Chondrocyte (in vitro differentiated cells): ENCODE results near the gene CD79B. TPM values are rescaled to one million over a fixed set of nuclear protein-coding genes. Genes with fewer than 3 reads are reported as not detected.
"Not testable (repeated sequence)": the region's sequence is repeated elsewhere in the genome, so short reads cannot be mapped to it uniquely, and the experiment has no call there.

ENCODE experiments used
- DNase-seq: peaks from one replicate; pipeline ENCODE4 v3.0.0; 2021; ENCODE audit warnings: mixed read lengths, low spot score
- H3K27ac Mint-ChIP-seq: one replicate; pipeline ENCODE4 v1.8.0; 2021; ENCODE audit warnings: mild to moderate bottlenecking, moderate library complexity, mixed read lengths; ENCODE audit not compliant: unreplicated experiment
- H3K27me3 Mint-ChIP-seq: 2 replicates; pipeline ENCODE4 v1.8.0; 2021; ENCODE audit warnings: low read depth, mixed read lengths
- H3K36me3 Mint-ChIP-seq: 2 replicates; pipeline ENCODE4 v1.8.0; 2021; ENCODE audit warnings: low read depth, mixed read lengths
- H3K4me1 Mint-ChIP-seq: 2 replicates; pipeline ENCODE4 v1.8.0; 2021; ENCODE audit warnings: low read depth, mild to moderate bottlenecking, mixed read lengths
- H3K4me3 Mint-ChIP-seq: one replicate; pipeline ENCODE4 v1.8.0; 2021; ENCODE audit warnings: mild to moderate bottlenecking, moderate library complexity, mixed read lengths; ENCODE audit not compliant: unreplicated experiment
- H3K9me3 Mint-ChIP-seq: 2 replicates; pipeline ENCODE4 v1.8.0; 2021; ENCODE audit warnings: low read depth, mixed read lengths
- CTCF ChIP-seq: fragments of 200-600 bp; sonication (generic); IDR thresholded peaks from 2 replicates; pipeline ENCODE4 v1.5.0; 2021; ENCODE audit warnings: antibody characterized with exemption, mild to moderate bottlenecking, moderate library complexity
- total RNA-seq: library from RNA; stranded (reverse); gene quantifications from 3 replicates; pipeline ENCODE4 v1.2.1, GENCODE V29; 2021

The CD79B gene
- total RNA-seq, 1 donor from 2014 or later: not detected

- Mint-ChIP-seq H3K36me3 (no peaks in the 10 kb centered on the region), H3K4me1 (no peaks in the 10 kb centered on the region), H3K4me3 (no peak overlapping the region), H3K27me3 (peaks cover 51% of the 10 kb centered on the region), H3K9me3 (no peaks in the 10 kb centered on the region), H3K27ac (no peak overlapping the region)
- DNase-seq: peak; percentile 29
- TF ChIP-seq CTCF: peak; percentile 88
Observed at GRCh38 chr17:63911657-63912100, 20.5 kb downstream of the CD79B start.

GRCh38 chr17:63911041-63911635 is 21.0 kb downstream of the CD79B start, which contains the start of gene CSHL1:
Gene CSHL1, minus strand, starts transcription at chr17:63911258. Its CDS starts 62 bp downstream, at chr17:63911196.
- no peak within 1 kb of the TSS for H3K4me3 Mint-ChIP-seq

GRCh38 chr17:63910096-63910495 is 22.0 kb downstream of the CD79B start:
- Mint-ChIP-seq H3K36me3 (no peaks in the 10 kb centered on the region), H3K4me1 (no peaks in the 10 kb centered on the region), H3K27me3 (peaks cover 40% of the 10 kb centered on the region), H3K9me3 (no peaks in the 10 kb centered on the region), H3K27ac (no peak overlapping the region), H3K4me3 (no peak overlapping the region)
- DNase-seq: peak; percentile 58
- TF ChIP-seq CTCF: no peak

More at GRCh38 chr17:63911041-63911635, 21.0 kb downstream of the CD79B start, which contains the start of gene CSHL1:
- TF ChIP-seq CTCF: no peak
- Mint-ChIP-seq H3K27ac (no peak within 1 kb of the TSS), H3K4me1 (no peaks in the 10 kb centered on the region), H3K36me3 (no peaks in the 10 kb centered on the region), H3K9me3 (no peaks in the 10 kb centered on the region), H3K27me3 (peaks cover 48% of the 10 kb centered on the region)
- peak; percentile 48 for DNase-seq

GRCh38 chr17:63909586-63909985 is 22.5 kb downstream of the CD79B start:
- not testable (repeated sequence) for H3K4me3 Mint-ChIP-seq, H3K4me1 Mint-ChIP-seq, H3K36me3 Mint-ChIP-seq, H3K27ac Mint-ChIP-seq, H3K9me3 Mint-ChIP-seq
- peaks cover 37% of the 10 kb centered on the region for H3K27me3 Mint-ChIP-seq
- peak; percentile 35 for DNase-seq

- not testable (repeated sequence) for H3K4me3 Mint-ChIP-seq, DNase-seq, H3K36me3 Mint-ChIP-seq, H3K9me3 Mint-ChIP-seq, H3K27ac Mint-ChIP-seq, H3K4me1 Mint-ChIP-seq
- peaks cover 37% of the 10 kb centered on the region for H3K27me3 Mint-ChIP-seq
- TF ChIP-seq CTCF: peak; percentile 43
Observed at GRCh38 chr17:63907161-63907778, 24.9 kb downstream of the CD79B start.

- H3K36me3 Mint-ChIP-seq, H3K4me3 Mint-ChIP-seq, H3K27ac Mint-ChIP-seq, H3K4me1 Mint-ChIP-seq, H3K9me3 Mint-ChIP-seq: not testable (repeated sequence)
- DNase-seq: peak; percentile 19
- H3K27me3 Mint-ChIP-seq: peaks cover 40% of the 10 kb centered on the region
Observed at GRCh38 chr17:63904796-63905195, 27.3 kb downstream of the CD79B start.
